Gastroesophageal sphincter (tissue), 4 donors: ENCODE measurements around the gene EML2. TPM values are rescaled to one million over a fixed set of nuclear protein-coding genes. Genes with fewer than 3 reads are reported as not detected.

ENCODE experiments used
- ATAC-seq: fragments of 150-250 bp; one replicate; pipeline ENCODE4 v1.9.1; 2016; ENCODE audit warnings: mild to moderate bottlenecking, moderate library complexity
- H3K27ac ChIP-seq, 4 donors: fragments of 200-600 bp; sonication (generic) in 3 of 4; 1 replicate in 3 of 4; 2 replicates in 1 of 4; pipeline ENCODE4 v1.5.1; 2016 to 2019
- H3K27me3 ChIP-seq: fragments of 200-600 bp; sonication (generic); one replicate; pipeline ENCODE4 v1.5.1; 2019
- H3K36me3 ChIP-seq, 2 donors: fragments of 200-600 bp; sonication (generic); one replicate each; pipeline ENCODE4 v1.5.1; 2019; ENCODE audit warnings: control low read depth in 1 of 2
- H3K4me1 ChIP-seq, 3 donors: fragments of 200-600 bp; sonication (generic); 1 replicate in 2 of 3; 2 replicates in 1 of 3; pipeline ENCODE4 v1.5.1; 2016 to 2019; ENCODE audit warnings: control low read depth in 2 of 3
- H3K4me3 ChIP-seq, 2 donors: fragments of 200-600 bp; sonication (generic); one replicate each; pipeline ENCODE4 v1.5.1; 2019; ENCODE audit warnings: mild to moderate bottlenecking in 1 of 2, moderate library complexity in 1 of 2
- H3K9me3 ChIP-seq, 3 donors: fragments of 200-600 bp; sonication (generic); one replicate each; pipeline ENCODE4 v1.5.1; 2017 to 2019; ENCODE audit warnings: control low read depth in 2 of 3
- EP300 ChIP-seq: sonication (generic); formaldehyde crosslinking; IDR thresholded peaks from one replicate; pipeline ENCODE4 v1.6.1; 2017; ENCODE audit warnings: antibody characterized with exemption, mild to moderate bottlenecking
- POLR2A ChIP-seq, 2 donors: fragments of 450-650 bp; IDR thresholded peaks; one replicate each; pipeline ENCODE4 v1.6.1; 2017; ENCODE audit warnings: antibody characterized with exemption in 2 of 2, mild to moderate bottlenecking in 2 of 2, moderate library complexity in 1 of 2
- POLR2AphosphoS5 ChIP-seq: sonication (generic); formaldehyde crosslinking; IDR thresholded peaks from one replicate; pipeline ENCODE4 v1.6.1; 2017; ENCODE audit warnings: antibody characterized with exemption
- WGBS, 2 donors: methylation state at CpG; one replicate each; pipeline ENCODE4 v1.1.5; 2018; ENCODE audit warnings: low coverage in 1 of 2; 5-methylcytosine and 5-hydroxymethylcytosine counted together
- total RNA-seq, 4 donors: library from RNA; depleted of rRNA; stranded (reverse); fragments of >200 nt; gene quantifications; one replicate each; pipeline ENCODE4 v1.1.0, GENCODE V29; 2016
- TF ChIP-seq, protein P1 (sequence below), 4 experiments: fragments of 200-600 bp in 2 of 4; fragments of 450-650 bp in 2 of 4; sonication (generic) in 1 of 4; IDR thresholded peaks; one replicate each; pipeline ENCODE4 v1.5.1; 2017 to 2019; ENCODE audit warnings: antibody characterized with exemption in 4 of 4, mild to moderate bottlenecking in 2 of 4, moderate library complexity in 2 of 4

The EML2 gene
- total RNA-seq, 4 donors from 2014 or later, result 18.3 to 29.2 (median 18.9) TPM

DNA sequence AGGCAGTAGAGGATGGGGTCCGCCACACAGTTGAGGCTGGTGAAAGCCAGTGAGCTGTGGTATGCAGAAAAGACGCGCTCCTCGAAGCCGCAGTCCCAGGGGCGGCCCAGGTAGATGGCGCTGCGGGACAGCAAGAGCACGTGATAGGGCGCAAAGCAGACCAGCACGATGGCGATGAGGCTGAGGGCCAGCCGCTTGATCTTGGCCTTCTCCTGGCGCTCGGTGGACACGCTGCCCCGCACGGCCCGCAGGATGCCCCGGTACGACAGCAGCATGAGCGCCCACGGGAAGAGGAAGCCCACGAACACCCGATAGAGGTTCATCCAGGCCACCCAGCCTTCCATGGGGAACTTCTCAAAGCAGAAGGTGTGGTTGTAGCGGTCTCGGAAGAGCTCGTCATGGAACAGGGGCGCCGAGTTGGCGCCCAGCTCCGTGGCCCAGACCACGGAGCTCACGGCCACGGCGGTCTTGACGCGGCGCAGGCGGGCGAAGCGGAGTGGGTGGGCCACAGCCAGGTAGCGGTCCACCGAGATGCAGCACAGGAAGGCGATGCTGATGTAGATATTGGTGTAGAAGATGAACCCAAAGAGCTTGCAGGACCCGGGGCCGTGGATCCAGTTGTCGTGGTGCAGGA, 48.1 kb downstream of the EML2 start:
- peaks cover 72% of the 10 kb centered on the region for H3K27me3 ChIP-seq
- no peak for ATAC-seq
- no peaks in the 10 kb centered on the region for H3K9me3 ChIP-seq
- H3K4me3 ChIP-seq, result no peak overlapping the region
- H3K27ac ChIP-seq, result no peak overlapping the region
- no peaks in the 10 kb centered on the region for H3K4me1 ChIP-seq
- TF ChIP-seq POLR2AphosphoS5, result no peak
- TF ChIP-seq, protein P1, sequence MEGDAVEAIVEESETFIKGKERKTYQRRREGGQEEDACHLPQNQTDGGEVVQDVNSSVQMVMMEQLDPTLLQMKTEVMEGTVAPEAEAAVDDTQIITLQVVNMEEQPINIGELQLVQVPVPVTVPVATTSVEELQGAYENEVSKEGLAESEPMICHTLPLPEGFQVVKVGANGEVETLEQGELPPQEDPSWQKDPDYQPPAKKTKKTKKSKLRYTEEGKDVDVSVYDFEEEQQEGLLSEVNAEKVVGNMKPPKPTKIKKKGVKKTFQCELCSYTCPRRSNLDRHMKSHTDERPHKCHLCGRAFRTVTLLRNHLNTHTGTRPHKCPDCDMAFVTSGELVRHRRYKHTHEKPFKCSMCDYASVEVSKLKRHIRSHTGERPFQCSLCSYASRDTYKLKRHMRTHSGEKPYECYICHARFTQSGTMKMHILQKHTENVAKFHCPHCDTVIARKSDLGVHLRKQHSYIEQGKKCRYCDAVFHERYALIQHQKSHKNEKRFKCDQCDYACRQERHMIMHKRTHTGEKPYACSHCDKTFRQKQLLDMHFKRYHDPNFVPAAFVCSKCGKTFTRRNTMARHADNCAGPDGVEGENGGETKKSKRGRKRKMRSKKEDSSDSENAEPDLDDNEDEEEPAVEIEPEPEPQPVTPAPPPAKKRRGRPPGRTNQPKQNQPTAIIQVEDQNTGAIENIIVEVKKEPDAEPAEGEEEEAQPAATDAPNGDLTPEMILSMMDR (IDR thresholded peaks at IDR 0.05), result peak in 2 of 4 experiments; percentile 19 to 37
- TF ChIP-seq EP300, result no peak
- WGBS, 2 donors, result 74 to 100% methylated on average over 1 to 22 of the region's 48 CpGs
- no peaks in the 10 kb centered on the region for H3K36me3 ChIP-seq

DNA sequence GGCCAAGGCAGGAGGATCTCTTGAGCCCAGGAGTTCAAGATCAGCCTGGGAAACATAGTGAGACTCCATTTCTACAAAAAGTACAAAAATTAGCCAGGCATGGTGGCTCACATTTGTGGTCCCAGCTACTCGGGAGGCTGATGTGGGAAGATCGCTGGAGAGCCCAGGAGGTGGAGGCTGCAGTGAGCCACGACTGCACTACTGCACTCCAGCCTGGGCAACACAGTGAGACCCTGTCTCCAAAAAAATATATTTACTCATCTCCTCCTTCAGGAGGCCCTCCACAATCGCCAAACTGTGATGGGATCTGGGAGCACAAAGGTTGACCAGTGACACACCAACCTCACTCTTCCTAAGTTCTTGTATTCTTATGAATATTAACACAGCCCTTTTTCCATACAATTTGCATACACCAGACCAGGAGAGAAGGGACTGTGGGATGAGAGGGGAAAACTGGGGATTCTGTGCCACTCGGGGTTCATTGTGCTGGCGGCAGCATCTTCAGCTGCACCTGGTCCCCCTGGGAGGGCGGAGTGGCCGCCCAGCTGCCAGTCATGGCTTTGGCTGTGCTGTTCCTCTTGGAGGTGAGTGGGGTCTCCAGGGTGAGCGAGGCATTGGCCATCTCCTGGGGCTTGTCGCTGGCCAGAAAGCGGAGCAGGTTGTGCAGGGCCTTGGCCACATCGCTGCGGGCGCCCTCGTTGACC, 48.7 kb downstream of the EML2 start:
- no peaks in the 10 kb centered on the region for H3K9me3 ChIP-seq
- H3K27me3 ChIP-seq, result peaks cover 65% of the 10 kb centered on the region
- peaks cover 0 to 3% (median 0%) of the 10 kb centered on the region in 3 donors for H3K4me1 ChIP-seq
- 73 to 75% methylated on average over 2 to 4 of the region's 15 CpGs for WGBS, 2 donors
- H3K36me3 ChIP-seq, result no peaks in the 10 kb centered on the region
- TF ChIP-seq EP300 (no peak), POLR2AphosphoS5 (no peak), POLR2A (IDR thresholded peaks at IDR 0.05) (no peak)
- TF ChIP-seq, protein P1 (IDR thresholded peaks at IDR 0.05), result no peak
- H3K27ac ChIP-seq, result no peak overlapping the region
- ATAC-seq, result no peak
- H3K4me3 ChIP-seq, result no peak overlapping the region

DNA sequence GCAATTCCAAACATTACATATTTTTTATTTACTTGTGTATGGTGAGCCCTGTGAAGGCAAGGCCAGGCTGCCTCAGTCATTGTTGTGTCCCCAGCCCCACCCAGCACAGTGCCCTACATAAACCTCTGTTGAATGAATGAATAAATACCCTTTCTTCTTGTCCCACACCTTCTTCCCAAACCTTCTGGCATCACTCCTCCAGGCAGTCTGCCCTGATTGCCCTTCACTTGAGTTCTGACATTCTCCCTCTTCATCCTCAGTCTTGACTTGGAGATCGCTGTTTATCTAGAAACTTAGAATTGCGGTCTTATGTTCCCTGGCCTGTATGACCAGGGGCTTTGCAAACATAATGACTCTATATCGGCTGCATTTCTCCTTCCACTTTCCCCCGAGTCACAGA, 49.4 kb downstream of the EML2 start:
- no peak for TF ChIP-seq POLR2AphosphoS5
- TF ChIP-seq, protein P1 (IDR thresholded peaks at IDR 0.05), result no peak
- TF ChIP-seq EP300, result no peak
- TF ChIP-seq POLR2A (IDR thresholded peaks at IDR 0.05), result no peak
- Histone ChIP-seq H3K27me3 (peaks cover 58% of the 10 kb centered on the region), H3K36me3 (no peaks in the 10 kb centered on the region), H3K4me1 (peaks cover 0 to 8% (median 0%) of the 10 kb centered on the region in 3 donors), H3K27ac (no peak overlapping the region), H3K9me3 (no peaks in the 10 kb centered on the region), H3K4me3 (no peak overlapping the region)
- no peak for ATAC-seq
- WGBS, 2 donors, result 68 to 76% methylated on average over 4 of the region's 4 CpGs

DNA sequence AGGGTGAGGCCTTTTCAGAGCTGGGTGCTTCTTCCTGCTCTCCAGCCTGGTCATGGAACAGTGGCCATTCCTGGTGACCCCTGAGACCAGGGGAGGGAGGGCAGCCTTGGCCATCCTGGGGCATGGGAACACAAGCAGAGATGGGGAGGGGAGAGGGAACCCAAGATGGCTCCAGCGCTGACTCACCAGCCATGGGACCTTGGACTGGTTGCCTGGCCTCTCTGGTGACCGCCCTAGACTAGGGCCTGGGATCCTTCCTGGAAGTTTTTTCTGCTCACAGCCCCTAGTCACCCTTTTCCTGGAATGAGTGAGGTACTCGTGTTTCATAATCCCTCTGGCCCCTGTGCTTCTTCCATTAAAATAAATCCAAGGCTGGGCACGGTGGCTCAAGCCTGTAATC, 51.3 kb downstream of the EML2 start:
- no peak overlapping the region for H3K27ac ChIP-seq
- H3K4me3 ChIP-seq, result no peak overlapping the region
- no peaks in the 10 kb centered on the region for H3K36me3 ChIP-seq
- ATAC-seq, result no peak
- H3K4me1 ChIP-seq, result peaks cover 0 to 18% (median 4%) of the 10 kb centered on the region in 3 donors
- TF ChIP-seq EP300 (no peak), POLR2AphosphoS5 (no peak), POLR2A (IDR thresholded peaks at IDR 0.05) (no peak)
- TF ChIP-seq, protein P1 (IDR thresholded peaks at IDR 0.05), result no peak
- no peaks in the 10 kb centered on the region for H3K9me3 ChIP-seq
- no CpG with 5 or more reads among the region's 4 CpGs for WGBS, 2 donors
- peaks cover 40% of the 10 kb centered on the region for H3K27me3 ChIP-seq

DNA sequence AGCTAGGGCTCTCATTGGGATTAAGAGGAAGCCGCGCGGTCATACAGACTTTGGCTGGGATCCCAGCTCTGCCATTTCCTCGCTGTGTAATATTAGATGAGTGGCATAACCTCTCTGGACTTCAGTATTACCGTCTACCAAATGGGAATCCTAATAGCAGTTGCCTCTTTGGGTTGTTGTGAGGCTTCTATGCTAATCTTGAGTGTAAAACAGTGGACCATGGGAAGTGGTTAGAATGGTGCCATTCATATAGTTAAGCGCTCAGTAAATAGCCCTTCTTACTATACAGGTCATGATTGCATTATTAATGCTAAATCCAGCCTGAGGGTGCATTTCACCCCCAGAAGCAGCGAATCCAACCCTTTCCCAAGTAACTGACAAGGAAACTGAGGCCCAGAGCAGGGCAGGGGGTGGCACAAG, 54.0 kb downstream of the EML2 start:
- peak overlapping the region; percentile 64 to 100 (median 96) for H3K27ac ChIP-seq
- no peak for TF ChIP-seq POLR2AphosphoS5
- TF ChIP-seq, protein P1 (IDR thresholded peaks at IDR 0.05), result no peak
- TF ChIP-seq POLR2A (IDR thresholded peaks at IDR 0.05), result no peak
- TF ChIP-seq EP300, result no peak
- H3K36me3 ChIP-seq, result no peaks in the 10 kb centered on the region
- ATAC-seq, result no peak
- no peaks in the 10 kb centered on the region for H3K9me3 ChIP-seq
- peak overlapping the region; percentile 38 to 73 for H3K4me3 ChIP-seq
- 0 to 50% methylated on average over 1 to 2 of the region's 7 CpGs for WGBS, 2 donors
- peaks cover 0 to 22% (median 4%) of the 10 kb centered on the region in 3 donors for H3K4me1 ChIP-seq
- H3K27me3 ChIP-seq, result peaks cover 12% of the 10 kb centered on the region
